DND-41 (cell line): ENCODE results near the gene ZNF462.

Experiments
- EZH2 ChIP-seq: IDR thresholded peaks from 3 replicates; pipeline ENCODE4 v1.6.1; 2012; ENCODE audit warnings: borderline replicate concordance, low read depth, mild to moderate bottlenecking, moderate library complexity, low read length, inconsistent platforms; ENCODE audit not compliant: severe bottlenecking
- TF ChIP-seq, protein P1 (sequence below): IDR thresholded peaks from 2 replicates; pipeline ENCODE4 v1.5.1; 2012; ENCODE audit warnings: borderline replicate concordance, low read length, moderate library complexity, mild to moderate bottlenecking; ENCODE audit not compliant: poor library complexity, severe bottlenecking; ENCODE audit errors: extremely low read depth

DNA sequence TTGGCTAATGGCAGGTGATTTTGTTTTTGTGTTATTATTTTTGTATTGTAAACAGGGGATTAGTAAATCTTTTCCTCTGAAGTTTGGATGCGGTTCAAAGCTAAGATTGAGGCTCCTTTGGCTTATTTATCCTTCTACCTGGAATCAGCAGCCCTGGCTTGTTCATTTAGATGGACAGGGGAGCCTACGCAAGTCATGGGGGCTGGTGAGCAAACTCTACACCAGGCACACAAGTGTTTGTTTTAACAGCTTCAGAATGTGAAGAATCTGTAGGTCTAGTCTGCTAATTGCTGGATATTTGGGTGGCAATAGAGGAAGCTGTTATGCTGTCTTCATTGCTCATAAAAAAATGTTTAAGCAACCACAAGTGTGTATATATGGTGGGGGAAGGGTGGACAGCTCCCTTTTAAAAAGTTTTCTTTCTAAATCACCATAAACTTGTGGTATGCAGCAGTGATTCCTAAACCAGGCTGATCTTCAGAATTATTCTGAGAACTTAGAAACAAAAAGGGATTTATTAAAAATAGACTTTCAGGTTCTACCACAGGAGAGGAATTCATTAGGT, 20.7 kb downstream of the ZNF462 start:
- no peak for TF ChIP-seq EZH2
- TF ChIP-seq, protein P1, sequence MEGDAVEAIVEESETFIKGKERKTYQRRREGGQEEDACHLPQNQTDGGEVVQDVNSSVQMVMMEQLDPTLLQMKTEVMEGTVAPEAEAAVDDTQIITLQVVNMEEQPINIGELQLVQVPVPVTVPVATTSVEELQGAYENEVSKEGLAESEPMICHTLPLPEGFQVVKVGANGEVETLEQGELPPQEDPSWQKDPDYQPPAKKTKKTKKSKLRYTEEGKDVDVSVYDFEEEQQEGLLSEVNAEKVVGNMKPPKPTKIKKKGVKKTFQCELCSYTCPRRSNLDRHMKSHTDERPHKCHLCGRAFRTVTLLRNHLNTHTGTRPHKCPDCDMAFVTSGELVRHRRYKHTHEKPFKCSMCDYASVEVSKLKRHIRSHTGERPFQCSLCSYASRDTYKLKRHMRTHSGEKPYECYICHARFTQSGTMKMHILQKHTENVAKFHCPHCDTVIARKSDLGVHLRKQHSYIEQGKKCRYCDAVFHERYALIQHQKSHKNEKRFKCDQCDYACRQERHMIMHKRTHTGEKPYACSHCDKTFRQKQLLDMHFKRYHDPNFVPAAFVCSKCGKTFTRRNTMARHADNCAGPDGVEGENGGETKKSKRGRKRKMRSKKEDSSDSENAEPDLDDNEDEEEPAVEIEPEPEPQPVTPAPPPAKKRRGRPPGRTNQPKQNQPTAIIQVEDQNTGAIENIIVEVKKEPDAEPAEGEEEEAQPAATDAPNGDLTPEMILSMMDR: no peak
